Right lobe of liver (tissue), 4 donors: Measurements from ENCODE around the gene HIBADH.

Experiments
- CTCF ChIP-seq, 4 donors: fragments of 200-600 bp in 3 of 4; fragments of 450-650 bp in 1 of 4; IDR thresholded peaks; one replicate each; pipeline versions ENCODE4 v1.5.1 to v1.8.0; 2016 to 2022; ENCODE audit warnings: antibody characterized with exemption in 4 of 4, mild to moderate bottlenecking in 2 of 4
- POLR2A ChIP-seq: fragments of 450-650 bp; IDR thresholded peaks from one replicate; pipeline ENCODE4 v1.6.1; 2017; ENCODE audit warnings: antibody characterized with exemption, mild to moderate bottlenecking
- donor health status: DM: no; HTN: no; CAD: no.
- donor health status: DM: no; HTN: no; CAD: no.
- donor health status: DM: no; HTN: yes; CAD: no.

- TF ChIP-seq CTCF (IDR thresholded peaks at IDR 0.05) (no peak), POLR2A (no peak)
These were observed 733 bp downstream of the HIBADH start for GRCh38 chr7:27661811-27662489.
